ENCODE results near the gene CHST5. TPM values are rescaled to one million over a fixed set of nuclear protein-coding genes. Genes with fewer than 3 reads are reported as not detected.
"Not testable (repeated sequence)": the region's sequence is repeated elsewhere in the genome, so short reads cannot be mapped to it uniquely, and the experiment has no call there.

CHST5 gene
- total RNA-seq, 1 experiment from 2014 or later: 0.54 TPM

GRCh38 chr16:75552951-75553350, 17.0 kb upstream of the CHST5 start:
- Histone ChIP-seq H3K27me3 (replicated peaks; ENCODE audit: insufficient read depth, low read depth, low read length, poor library complexity) (no peaks in the 10 kb centered on the region), H3K27ac (ENCODE audit: low read depth, low read length, poor library complexity, severe bottlenecking) (no peak overlapping the region), H3K36me3 (ENCODE audit: insufficient read depth, low read length, poor library complexity, severe bottlenecking) (no peaks in the 10 kb centered on the region), H3K9me3 (ENCODE audit: low read depth, low read length, poor library complexity, severe bottlenecking) (no peaks in the 10 kb centered on the region), H3K4me1 (ENCODE audit: insufficient read depth, low read length, poor library complexity, severe bottlenecking) (peaks cover 9% of the 10 kb centered on the region), H3K4me3 (ENCODE audit: low read depth, low read length, poor library complexity, severe bottlenecking) (no peak overlapping the region)
- DNase-seq (ENCODE audit: low spot score): no peak
- ChIA-PET POLR2A (ENCODE audit: low non-redundant PET) (no interaction called here), CTCF (no interaction called here)
- TF ChIP-seq, protein P1, sequence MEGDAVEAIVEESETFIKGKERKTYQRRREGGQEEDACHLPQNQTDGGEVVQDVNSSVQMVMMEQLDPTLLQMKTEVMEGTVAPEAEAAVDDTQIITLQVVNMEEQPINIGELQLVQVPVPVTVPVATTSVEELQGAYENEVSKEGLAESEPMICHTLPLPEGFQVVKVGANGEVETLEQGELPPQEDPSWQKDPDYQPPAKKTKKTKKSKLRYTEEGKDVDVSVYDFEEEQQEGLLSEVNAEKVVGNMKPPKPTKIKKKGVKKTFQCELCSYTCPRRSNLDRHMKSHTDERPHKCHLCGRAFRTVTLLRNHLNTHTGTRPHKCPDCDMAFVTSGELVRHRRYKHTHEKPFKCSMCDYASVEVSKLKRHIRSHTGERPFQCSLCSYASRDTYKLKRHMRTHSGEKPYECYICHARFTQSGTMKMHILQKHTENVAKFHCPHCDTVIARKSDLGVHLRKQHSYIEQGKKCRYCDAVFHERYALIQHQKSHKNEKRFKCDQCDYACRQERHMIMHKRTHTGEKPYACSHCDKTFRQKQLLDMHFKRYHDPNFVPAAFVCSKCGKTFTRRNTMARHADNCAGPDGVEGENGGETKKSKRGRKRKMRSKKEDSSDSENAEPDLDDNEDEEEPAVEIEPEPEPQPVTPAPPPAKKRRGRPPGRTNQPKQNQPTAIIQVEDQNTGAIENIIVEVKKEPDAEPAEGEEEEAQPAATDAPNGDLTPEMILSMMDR (conservative IDR thresholded peaks at IDR 0.05; ENCODE audit: low read depth, low read length): no peak
- no peak for TF ChIP-seq EZH2 (IDR thresholded peaks at IDR 0.05; ENCODE audit: borderline replicate concordance, low read depth, low read length, poor library complexity, severe bottlenecking)
- BruUV-seq (replicated peaks): no TSS peak
- intact Hi-C loops (cut with micrococcal nuclease; ENCODE audit: unreplicated experiment): no loop called here

DNA sequence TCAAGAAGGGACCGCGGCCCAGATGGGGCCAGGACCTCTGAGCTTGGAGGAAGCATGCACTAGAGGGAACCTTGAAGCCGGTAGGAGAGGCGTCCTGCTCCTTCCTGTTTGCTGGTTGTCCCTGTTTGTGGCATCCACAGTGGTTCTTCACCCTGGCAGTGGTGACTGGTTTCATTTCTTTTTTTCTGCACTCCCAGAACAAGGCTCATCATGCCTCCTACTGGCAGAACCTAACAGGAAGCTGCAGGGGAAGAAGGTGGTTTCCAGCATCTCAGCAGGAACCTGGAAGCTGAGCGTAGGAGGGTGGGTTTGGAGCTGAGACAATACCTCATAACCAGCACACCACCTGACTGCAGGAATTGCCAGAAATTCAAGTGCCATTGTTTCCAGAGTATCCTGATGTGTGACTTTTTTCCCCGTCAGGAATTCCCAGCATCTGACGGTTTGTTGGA, 14.3 kb upstream of the CHST5 start:
- Histone ChIP-seq H3K9me3 (ENCODE audit: low read depth, low read length, poor library complexity, severe bottlenecking) (no peaks in the 10 kb centered on the region), H3K36me3 (ENCODE audit: insufficient read depth, low read length, poor library complexity, severe bottlenecking) (no peaks in the 10 kb centered on the region), H3K4me1 (ENCODE audit: insufficient read depth, low read length, poor library complexity, severe bottlenecking) (peaks cover 4% of the 10 kb centered on the region), H3K27me3 (replicated peaks; ENCODE audit: insufficient read depth, low read depth, low read length, poor library complexity) (no peaks in the 10 kb centered on the region), H3K4me3 (ENCODE audit: low read depth, low read length, poor library complexity, severe bottlenecking) (no peak overlapping the region), H3K27ac (ENCODE audit: low read depth, low read length, poor library complexity, severe bottlenecking) (no peak overlapping the region)
- POLR2A ChIA-PET (ENCODE audit: low non-redundant PET): no interaction called here
- TF ChIP-seq EZH2 (IDR thresholded peaks at IDR 0.05; ENCODE audit: borderline replicate concordance, low read depth, low read length, poor library complexity, severe bottlenecking): no peak
- TF ChIP-seq, protein P1 (conservative IDR thresholded peaks at IDR 0.05; ENCODE audit: low read depth, low read length): peak; percentile 65
- no TSS peak for BruUV-seq (replicated peaks)
- DNase-seq (ENCODE audit: low spot score): peak; percentile 61
- intact Hi-C loops (cut with micrococcal nuclease; ENCODE audit: unreplicated experiment): no loop called here
- CTCF ChIA-PET: interaction anchor here (0.8 to 1.0 kb wide), 3 partner anchors 29 to 214 kb away, joined by 3 to 7 read pairs (median 3); no protein-coding TSS in a partner anchor

DNA sequence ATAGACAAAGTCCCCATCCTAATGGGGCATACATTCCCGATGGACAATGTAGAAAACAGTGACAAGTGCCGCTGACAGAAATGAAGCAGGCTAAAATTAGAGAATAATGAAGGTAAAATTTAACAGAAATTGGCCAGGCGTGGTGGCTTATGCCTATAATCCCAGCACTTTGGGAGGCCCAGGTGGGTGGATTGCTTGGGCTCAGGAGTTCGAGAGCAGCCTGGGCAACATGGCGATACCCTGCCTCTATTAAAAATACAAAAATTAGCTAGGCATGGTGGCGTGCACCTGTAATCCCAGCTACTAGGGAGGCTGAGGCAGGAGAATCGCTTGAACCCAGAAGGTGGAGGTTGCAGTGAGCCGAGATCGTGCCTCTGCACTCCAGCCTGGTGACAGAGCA, 12.5 kb upstream of the CHST5 start:
- H3K4me3 ChIP-seq (ENCODE audit: low read depth, low read length, poor library complexity, severe bottlenecking); DNase-seq (ENCODE audit: low spot score); H3K27ac ChIP-seq (ENCODE audit: low read depth, low read length, poor library complexity, severe bottlenecking); intact Hi-C loops (cut with micrococcal nuclease; ENCODE audit: unreplicated experiment); H3K27me3 ChIP-seq (replicated peaks; ENCODE audit: insufficient read depth, low read depth, low read length, poor library complexity); H3K9me3 ChIP-seq (ENCODE audit: low read depth, low read length, poor library complexity, severe bottlenecking); CTCF ChIA-PET; POLR2A ChIA-PET (ENCODE audit: low non-redundant PET); BruUV-seq (replicated peaks); H3K4me1 ChIP-seq (ENCODE audit: insufficient read depth, low read length, poor library complexity, severe bottlenecking); H3K36me3 ChIP-seq (ENCODE audit: insufficient read depth, low read length, poor library complexity, severe bottlenecking): not testable (repeated sequence)

- H3K4me3 ChIP-seq (ENCODE audit: low read depth, low read length, poor library complexity, severe bottlenecking): no peak overlapping the region
- ChIA-PET POLR2A (ENCODE audit: low non-redundant PET) (no interaction called here), CTCF (no interaction called here)
- H3K27me3 ChIP-seq (replicated peaks; ENCODE audit: insufficient read depth, low read depth, low read length, poor library complexity): no peaks in the 10 kb centered on the region
- DNase-seq (ENCODE audit: low spot score): no peak
- intact Hi-C loops (cut with micrococcal nuclease; ENCODE audit: unreplicated experiment): no loop called here
- no peaks in the 10 kb centered on the region for H3K9me3 ChIP-seq (ENCODE audit: low read depth, low read length, poor library complexity, severe bottlenecking)
- peaks cover 6% of the 10 kb centered on the region for H3K36me3 ChIP-seq (ENCODE audit: insufficient read depth, low read length, poor library complexity, severe bottlenecking)
- BruUV-seq (replicated peaks): no TSS peak
- no peak for TF ChIP-seq EZH2 (IDR thresholded peaks at IDR 0.05; ENCODE audit: borderline replicate concordance, low read depth, low read length, poor library complexity, severe bottlenecking)
- TF ChIP-seq, protein P1 (conservative IDR thresholded peaks at IDR 0.05; ENCODE audit: low read depth, low read length): no peak
- no peaks in the 10 kb centered on the region for H3K4me1 ChIP-seq (ENCODE audit: insufficient read depth, low read length, poor library complexity, severe bottlenecking)
- no peak overlapping the region for H3K27ac ChIP-seq (ENCODE audit: low read depth, low read length, poor library complexity, severe bottlenecking)
Measured at GRCh38 chr16:75546293-75546692, 10.4 kb upstream of the CHST5 start.

DNA sequence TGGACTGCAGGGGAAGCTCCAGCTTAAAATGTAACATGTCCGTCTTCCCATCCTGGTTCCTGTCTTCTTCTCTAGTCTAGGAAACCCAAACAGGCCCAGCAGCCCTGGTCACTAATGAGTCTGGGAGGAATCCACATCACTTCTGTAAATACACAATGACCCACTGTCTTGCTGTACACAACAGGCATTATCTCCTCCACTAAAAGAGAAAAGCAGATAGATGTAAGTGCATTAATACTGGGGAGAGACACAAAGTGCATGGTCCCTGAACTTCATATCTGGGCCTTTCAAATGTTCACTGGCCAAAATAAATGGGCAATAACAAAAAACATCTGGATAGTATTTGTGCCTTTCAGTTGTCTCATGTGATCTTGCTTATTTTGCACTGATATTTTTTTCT, 10.0 kb upstream of the CHST5 start:
- POLR2A ChIA-PET (ENCODE audit: low non-redundant PET); CTCF ChIA-PET: not testable (repeated sequence)

More for the DNA sequence above, 10.0 kb upstream of the CHST5 start:
- H3K27ac ChIP-seq (ENCODE audit: low read depth, low read length, poor library complexity, severe bottlenecking); H3K36me3 ChIP-seq (ENCODE audit: insufficient read depth, low read length, poor library complexity, severe bottlenecking); H3K27me3 ChIP-seq (replicated peaks; ENCODE audit: insufficient read depth, low read depth, low read length, poor library complexity); BruUV-seq (replicated peaks); H3K9me3 ChIP-seq (ENCODE audit: low read depth, low read length, poor library complexity, severe bottlenecking); intact Hi-C loops (cut with micrococcal nuclease; ENCODE audit: unreplicated experiment); DNase-seq (ENCODE audit: low spot score); H3K4me1 ChIP-seq (ENCODE audit: insufficient read depth, low read length, poor library complexity, severe bottlenecking); H3K4me3 ChIP-seq (ENCODE audit: low read depth, low read length, poor library complexity, severe bottlenecking): not testable (repeated sequence)
